Mammary epithelial cell (primary cell): ENCODE data around the gene MXD3.

ENCODE experiments used
- EZH2 ChIP-seq: IDR thresholded peaks from 2 replicates; pipeline ENCODE4 v1.6.1; 2012; ENCODE audit warnings: low read length, inconsistent platforms, borderline replicate concordance
- TF ChIP-seq, protein P1 (sequence below), 2 donors: IDR thresholded peaks in 1 of 2; conservative IDR thresholded peaks in 1 of 2; 2 replicates each; pipeline ENCODE4 v1.5.1; 2011 to 2012; ENCODE audit warnings: inconsistent platforms in 2 of 2, low read length in 2 of 2, mild to moderate bottlenecking in 2 of 2, control low read depth in 1 of 2, low read depth in 1 of 2; ENCODE audit not compliant: insufficient read depth in 1 of 2; ENCODE audit errors: extremely low read depth in 1 of 2

DNA sequence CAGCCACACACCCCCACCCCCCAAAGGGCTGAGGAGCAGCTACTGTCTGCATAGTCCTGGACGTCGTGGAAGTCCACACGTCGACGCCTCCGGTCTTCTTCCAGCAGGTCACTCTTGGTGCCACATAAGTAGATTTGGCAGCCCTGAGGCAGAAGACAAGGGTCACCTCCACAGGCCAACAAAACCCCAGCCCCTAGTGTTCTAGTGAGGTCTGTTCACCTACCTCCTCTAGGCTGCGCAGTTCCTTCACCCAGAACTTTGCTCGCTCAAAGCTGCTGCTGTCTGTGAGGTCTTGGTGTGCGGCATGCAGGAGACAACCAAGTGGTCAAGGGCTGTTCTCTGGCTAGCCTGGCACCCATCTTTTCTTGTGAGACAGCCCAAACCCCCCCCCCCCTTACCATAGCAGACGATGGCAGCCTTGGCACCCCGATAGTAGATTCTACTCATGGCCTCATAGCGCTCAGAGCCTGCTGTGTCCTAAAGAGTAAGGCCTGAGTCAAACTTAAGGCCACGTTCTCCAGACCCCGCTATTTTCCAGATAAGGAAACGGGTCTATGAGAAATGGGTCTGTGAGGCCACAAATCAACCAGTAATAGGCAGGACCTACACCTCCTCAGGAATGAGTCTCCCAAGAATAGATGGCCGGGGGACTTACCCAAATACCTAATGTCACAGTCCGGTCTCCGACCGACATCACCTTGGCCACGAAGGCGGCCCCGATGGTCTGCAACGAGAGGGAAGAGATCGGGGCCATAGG lies 9.2 kb downstream of the MXD3 start:
- TF ChIP-seq, protein P1, sequence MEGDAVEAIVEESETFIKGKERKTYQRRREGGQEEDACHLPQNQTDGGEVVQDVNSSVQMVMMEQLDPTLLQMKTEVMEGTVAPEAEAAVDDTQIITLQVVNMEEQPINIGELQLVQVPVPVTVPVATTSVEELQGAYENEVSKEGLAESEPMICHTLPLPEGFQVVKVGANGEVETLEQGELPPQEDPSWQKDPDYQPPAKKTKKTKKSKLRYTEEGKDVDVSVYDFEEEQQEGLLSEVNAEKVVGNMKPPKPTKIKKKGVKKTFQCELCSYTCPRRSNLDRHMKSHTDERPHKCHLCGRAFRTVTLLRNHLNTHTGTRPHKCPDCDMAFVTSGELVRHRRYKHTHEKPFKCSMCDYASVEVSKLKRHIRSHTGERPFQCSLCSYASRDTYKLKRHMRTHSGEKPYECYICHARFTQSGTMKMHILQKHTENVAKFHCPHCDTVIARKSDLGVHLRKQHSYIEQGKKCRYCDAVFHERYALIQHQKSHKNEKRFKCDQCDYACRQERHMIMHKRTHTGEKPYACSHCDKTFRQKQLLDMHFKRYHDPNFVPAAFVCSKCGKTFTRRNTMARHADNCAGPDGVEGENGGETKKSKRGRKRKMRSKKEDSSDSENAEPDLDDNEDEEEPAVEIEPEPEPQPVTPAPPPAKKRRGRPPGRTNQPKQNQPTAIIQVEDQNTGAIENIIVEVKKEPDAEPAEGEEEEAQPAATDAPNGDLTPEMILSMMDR (conservative IDR thresholded peaks at IDR 0.05 in 1 of 2, IDR thresholded peaks at IDR 0.05 in 1 of 2; ENCODE audit: extremely low read depth in 1 of 2, insufficient read depth in 1 of 2, low read depth in 1 of 2, low read length in 2 of 2), result no peak
- TF ChIP-seq EZH2, result no peak
